H9 (cell line): ENCODE results near the gene TFPI. TPM values are rescaled to one million over a fixed set of nuclear protein-coding genes. Genes with fewer than 3 reads are reported as not detected.

Experiments
- DNase-seq: peaks from one replicate; pipeline ENCODE4 v3.0.0-alpha.2; 2017
- H2AFZ ChIP-seq: one replicate; pipeline ENCODE4 v1.6.1; 2013; ENCODE audit warnings: mild to moderate bottlenecking, low read length, control low read depth, moderate library complexity
- H2AK5ac ChIP-seq: 2 replicates; pipeline ENCODE4 v1.6.1; 2013; ENCODE audit warnings: low read length, control low read depth, mixed read lengths; ENCODE audit not compliant: insufficient read length
- H2BK120ac ChIP-seq: one replicate; pipeline ENCODE4 v1.6.1; 2013; ENCODE audit warnings: low read depth, mild to moderate bottlenecking, low read length, control low read depth, inconsistent platforms; ENCODE audit not compliant: poor library complexity, severe bottlenecking
- H2BK12ac ChIP-seq: 2 replicates; pipeline ENCODE4 v1.6.1; 2013; ENCODE audit warnings: low read length, control low read depth, mixed read lengths, low read depth; ENCODE audit not compliant: insufficient read length
- H2BK15ac ChIP-seq: 2 replicates; pipeline ENCODE4 v1.6.1; 2013; ENCODE audit warnings: low read depth, low read length, control low read depth
- H2BK20ac ChIP-seq: one replicate; pipeline ENCODE4 v1.6.1; 2013; ENCODE audit warnings: low read depth, mild to moderate bottlenecking, low read length, control low read depth, inconsistent platforms; ENCODE audit not compliant: poor library complexity, severe bottlenecking
- H2BK5ac ChIP-seq: 2 replicates; pipeline ENCODE4 v1.6.1; 2013; ENCODE audit warnings: low read length, control low read depth, mixed read lengths; ENCODE audit not compliant: insufficient read length
- H3K14ac ChIP-seq: 2 replicates; pipeline ENCODE4 v1.6.1; 2013; ENCODE audit warnings: low read length, control low read depth; ENCODE audit not compliant: insufficient read depth
- H3K18ac ChIP-seq: 2 replicates; pipeline ENCODE4 v1.6.1; 2013; ENCODE audit warnings: low read depth, mild to moderate bottlenecking, mixed read lengths, low read length, control low read depth; ENCODE audit not compliant: insufficient read length
- H3K23ac ChIP-seq: 2 replicates; pipeline ENCODE4 v1.6.1; 2013; ENCODE audit warnings: low read length, control low read depth, mixed read lengths, low read depth; ENCODE audit not compliant: insufficient read length
- H3K23me2 ChIP-seq: 2 replicates; pipeline ENCODE4 v1.6.1; 2013; ENCODE audit warnings: low read depth, mild to moderate bottlenecking, mixed read lengths, low read length, control low read depth; ENCODE audit not compliant: insufficient read length, poor library complexity, severe bottlenecking
- H3K27ac ChIP-seq: 2 replicates; pipeline ENCODE4 v1.5.1; 2013; ENCODE audit warnings: low read length, control low read depth, mixed read lengths, low read depth; ENCODE audit not compliant: insufficient read length
- H3K27me3 ChIP-seq: 2 replicates; pipeline ENCODE4 v1.6.1; 2013; ENCODE audit warnings: low read length, control low read depth, inconsistent platforms; ENCODE audit not compliant: insufficient read depth
- H3K4ac ChIP-seq: 2 replicates; pipeline ENCODE4 v1.6.1; 2013; ENCODE audit warnings: low read depth, mild to moderate bottlenecking, control low read depth, inconsistent platforms, low read length, moderate library complexity
- H3K4me1 ChIP-seq: 2 replicates; pipeline ENCODE4 v1.6.1; 2013; ENCODE audit warnings: low read length, control low read depth, inconsistent platforms; ENCODE audit not compliant: insufficient read depth
- H3K4me2 ChIP-seq: 2 replicates; pipeline ENCODE4 v1.6.1; 2013; ENCODE audit warnings: low read length, control low read depth, mixed read lengths; ENCODE audit not compliant: insufficient read length, insufficient read depth
- H3K56ac ChIP-seq: 2 replicates; pipeline ENCODE4 v1.6.1; 2013; ENCODE audit warnings: low read depth, mild to moderate bottlenecking, mixed read lengths, low read length, control low read depth; ENCODE audit not compliant: insufficient read length
- H3K79me1 ChIP-seq: 2 replicates; pipeline ENCODE4 v1.6.1; 2013; ENCODE audit warnings: low read depth, mild to moderate bottlenecking, moderate library complexity, low read length, control low read depth, inconsistent platforms; ENCODE audit not compliant: insufficient read depth, poor library complexity, severe bottlenecking
- H3K79me2 ChIP-seq: 2 replicates; pipeline ENCODE4 v1.6.1; 2013; ENCODE audit warnings: low read length, control low read depth, inconsistent platforms; ENCODE audit not compliant: insufficient read depth
- H3K9ac ChIP-seq: 2 replicates; pipeline ENCODE4 v1.6.1; 2013; ENCODE audit warnings: low read length, control low read depth, mixed read lengths; ENCODE audit not compliant: insufficient read length; ENCODE audit errors: extremely low read depth
- H3K9me3 ChIP-seq: one replicate; pipeline ENCODE4 v1.6.1; 2013; ENCODE audit warnings: low read depth, low read length, inconsistent platforms; ENCODE audit not compliant: control insufficient read depth
- H3T11ph ChIP-seq: one replicate; pipeline ENCODE4 v1.6.1; 2013; ENCODE audit warnings: mild to moderate bottlenecking, low read length, control low read depth, inconsistent platforms
- H4K20me1 ChIP-seq: one replicate; pipeline ENCODE4 v1.6.1; 2013; ENCODE audit not compliant: control insufficient read depth, insufficient read length, insufficient read depth
- H4K5ac ChIP-seq: 2 replicates; pipeline ENCODE4 v1.6.1; 2013; ENCODE audit warnings: low read depth, mild to moderate bottlenecking, mixed read lengths, low read length, control low read depth; ENCODE audit not compliant: insufficient read length
- H4K8ac ChIP-seq: replicated peaks from 2 replicates; pipeline ENCODE4 v1.6.1; 2013; ENCODE audit warnings: low read length, control low read depth, mixed read lengths, low read depth; ENCODE audit not compliant: insufficient read length
- H4K91ac ChIP-seq: 2 replicates; pipeline ENCODE4 v1.6.1; 2013; ENCODE audit warnings: low read depth, mild to moderate bottlenecking, moderate library complexity, mixed read lengths, low read length, control low read depth; ENCODE audit not compliant: insufficient read length
- H3K27ac Mint-ChIP-seq, 3 experiments: 2 replicates in 2 of 3; 3 replicates in 1 of 3; pipeline ENCODE4 v1.8.0; 2020 to 2021; ENCODE audit warnings: mixed read lengths in 3 of 3, mild to moderate bottlenecking in 1 of 3, moderate library complexity in 1 of 3
- H3K27me3 Mint-ChIP-seq: 2 replicates; pipeline ENCODE4 v1.8.0; 2021; ENCODE audit warnings: low read depth, mild to moderate bottlenecking, moderate library complexity, mixed read lengths
- H3K36me3 Mint-ChIP-seq, 3 experiments: 2 replicates in 2 of 3; 3 replicates in 1 of 3; pipeline ENCODE4 v1.8.0; 2020 to 2021; ENCODE audit warnings: low read depth in 3 of 3, mixed read lengths in 3 of 3; ENCODE audit not compliant: insufficient read depth in 1 of 3
- H3K4me1 Mint-ChIP-seq, 2 experiments: 2 replicates each; pipeline ENCODE4 v1.8.0; 2020; ENCODE audit warnings: mixed read lengths in 2 of 2
- H3K4me3 Mint-ChIP-seq, 2 experiments: 2 replicates in 1 of 2; 3 replicates in 1 of 2; pipeline ENCODE4 v1.8.0; 2020 to 2021; ENCODE audit warnings: mild to moderate bottlenecking in 2 of 2, mixed read lengths in 2 of 2, moderate library complexity in 1 of 2
- H3K9me3 Mint-ChIP-seq, 2 experiments: 2 replicates in 1 of 2; 3 replicates in 1 of 2; pipeline ENCODE4 v1.8.0; 2020; ENCODE audit warnings: mild to moderate bottlenecking in 2 of 2, mixed read lengths in 2 of 2, moderate library complexity in 1 of 2
- CTCF ChIP-seq: fragments of 200-600 bp; sonication (generic); conservative IDR thresholded peaks from 3 replicates; pipeline ENCODE4 v1.8.0; 2021; ENCODE audit warnings: antibody characterized with exemption, mild to moderate bottlenecking
- WGBS: extraction: QIAGEN DNeasy Blood & Tissue Kit; methylation state at CpG from one replicate; pipeline ENCODE4 v1.1.7; 2013; ENCODE audit warnings: missing lambda C conversion rate, low lambda C conversion rate, mixed read lengths; ENCODE audit not compliant: insufficient read length; ENCODE audit errors: extremely low coverage; 5-methylcytosine and 5-hydroxymethylcytosine counted together
- total RNA-seq: library from RNA; stranded (reverse); gene quantifications from 2 replicates; pipeline ENCODE4 v1.2.1, GENCODE V29; 2021

TFPI gene
- total RNA-seq, 1 experiment from 2014 or later = 5.8 TPM

DNA sequence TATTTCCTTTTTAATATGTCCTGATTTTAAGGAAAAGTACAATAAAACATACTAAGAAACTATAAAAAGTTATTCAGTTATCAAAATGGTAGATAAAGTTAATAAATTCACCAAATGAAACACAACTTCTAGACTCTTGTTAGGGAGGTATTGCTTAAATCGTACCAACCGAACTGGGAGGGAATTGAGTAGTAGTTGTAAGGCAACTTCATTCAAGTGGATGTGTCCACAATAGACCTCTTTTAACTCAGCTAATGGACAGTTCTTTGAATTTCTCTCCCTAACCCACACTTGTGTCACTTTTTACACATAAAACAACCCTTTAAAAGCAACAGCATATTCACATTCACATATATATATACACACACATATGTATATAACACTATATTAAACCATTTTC is 57.1 kb downstream of the TFPI start:
- H2BK20ac ChIP-seq = no peak overlapping the region
- no peak overlapping the region for H3K56ac ChIP-seq
- Mint-ChIP-seq H3K36me3 (peaks cover 14 to 26% (median 23%) of the 10 kb centered on the region in 3 experiments), H3K27me3 (no peaks in the 10 kb centered on the region; the same call in 1 of the 2 replicates), H3K4me3 (no peak overlapping the region), H3K4me1 (peaks cover 5 to 9% of the 10 kb centered on the region in 2 experiments; a peak in 3 of 4 replicates), H3K27ac (no peak overlapping the region), H3K9me3 (peaks cover 22 to 23% of the 10 kb centered on the region in 2 experiments)
- WGBS = no CpG with 5 or more reads among the region's 2 CpGs
- no peak overlapping the region for H2BK5ac ChIP-seq
- no peak overlapping the region for H4K91ac ChIP-seq
- no peaks in the 10 kb centered on the region for H3K4me1 ChIP-seq
- no peaks in the 10 kb centered on the region for H3K27me3 ChIP-seq
- H3K4ac ChIP-seq = no peak overlapping the region
- no peak overlapping the region for H3K23ac ChIP-seq
- no peak overlapping the region for H3K4me2 ChIP-seq
- H2BK12ac ChIP-seq = no peak overlapping the region
- no peak for DNase-seq
- H3K27ac ChIP-seq = no peak overlapping the region
- no peak for TF ChIP-seq CTCF
- H2AFZ ChIP-seq = no peak overlapping the region
- H2AK5ac ChIP-seq = no peak overlapping the region
- no peaks in the 10 kb centered on the region for H3K79me1 ChIP-seq
- H4K20me1 ChIP-seq = no peaks in the 10 kb centered on the region
- H2BK15ac ChIP-seq = no peak overlapping the region
- H3K9ac ChIP-seq = no peak overlapping the region
- H3T11ph ChIP-seq = no peak overlapping the region
- no peak overlapping the region for H4K8ac ChIP-seq
- no peak overlapping the region for H2BK120ac ChIP-seq
- no peak overlapping the region for H3K18ac ChIP-seq
- H4K5ac ChIP-seq = no peak overlapping the region
- H3K23me2 ChIP-seq = no peaks in the 10 kb centered on the region
- H3K79me2 ChIP-seq = no peaks in the 10 kb centered on the region
- H3K9me3 ChIP-seq = peaks cover 14% of the 10 kb centered on the region
- H3K14ac ChIP-seq = no peak overlapping the region
